ENCODE data around the gene RNF145. TPM values are rescaled to one million over a fixed set of nuclear protein-coding genes. Genes with fewer than 3 reads are reported as not detected.

Gene RNF145
- total and polyA plus RNA-seq, 10 of the 15 experiments (the other 5 are each of a cell fraction or from before 2014, with no cell fraction given): 9.7 to 58.1 (median 38.2) TPM

GRCh38 chr5:159212657-159213462, 3.5 kb upstream of the RNF145 start:
- H3K4me1 ChIP-seq (ENCODE audit: control insufficient read depth, insufficient read depth, low read length): peaks cover 9% of the 10 kb centered on the region
- H3K27ac ChIP-seq (ENCODE audit: control insufficient read depth, insufficient read depth): no peak overlapping the region
- DNase-seq (ENCODE audit: low read depth, low spot score) (no peak), ATAC-seq (no peak), FAIRE-seq (no peak)
- peaks cover 21% of the 10 kb centered on the region for H3K79me2 ChIP-seq (ENCODE audit: control insufficient read depth, insufficient read depth, low read length)
- no peak overlapping the region for H3K4me3 ChIP-seq
- in situ Hi-C loops (cut with MboI): no loop called here
- H3K36me3 ChIP-seq (ENCODE audit: control insufficient read depth in 2 of 2, insufficient read depth in 2 of 2, low read length in 1 of 2): no peaks in the 10 kb centered on the region
- no peak overlapping the region for H3K9ac ChIP-seq (ENCODE audit: control insufficient read depth, insufficient read depth, low read length)
- no peaks in the 10 kb centered on the region for H3K9me3 ChIP-seq (replicated peaks; ENCODE audit: control insufficient read depth, insufficient read depth, low read length)
- H3K4me2 ChIP-seq (ENCODE audit: control insufficient read depth, insufficient read depth): no peak overlapping the region
- SMC1A ChIA-PET (ENCODE audit: uncharacterized antibody, unreplicated experiment): interaction anchor here (0.9 to 1.8 kb wide), 3 partner anchors 11 to 51 kb away, joined by 3 to 7 read pairs (median 4); no protein-coding TSS in a partner anchor
- 83% methylated on average over 7 of the region's 7 CpGs for WGBS (ENCODE audit: insufficient coverage, insufficient replicate concordance, low lambda C conversion rate, missing lambda C conversion rate)
- no peaks in the 10 kb centered on the region for H4K20me1 ChIP-seq (ENCODE audit: control insufficient read depth, insufficient read depth)
- intact Hi-C loops (cut with micrococcal nuclease; ENCODE audit: unreplicated experiment): no loop called here
- no peak overlapping the region for H2AFZ ChIP-seq (ENCODE audit: control insufficient read depth, low read depth, low read length)
- POLR2A ChIA-PET: no interaction called here
- no TSS peak for BruUV-seq (replicated peaks)
- no peaks in the 10 kb centered on the region for H3K27me3 ChIP-seq (replicated peaks in 1 of 2; ENCODE audit: control insufficient read depth in 2 of 2, insufficient read depth in 2 of 2, low read length in 1 of 2)
- RAD21 ChIA-PET (ENCODE audit: unreplicated experiment): interaction anchor here (1.1 to 1.4 kb wide), 3 partner anchors 15 to 56 kb away, joined by 3 read pairs; no protein-coding TSS in a partner anchor
- CTCF ChIA-PET: interaction anchor here (2.1 to 2.7 kb wide), 2 partner anchors 56 to 104 kb away, joined by 6 to 9 read pairs; no protein-coding TSS in a partner anchor
- no peak for TF ChIP-seq GATAD2B (conservative IDR thresholded peaks at IDR 0.05; ENCODE audit: low read depth)
- TF ChIP-seq CEBPZ (IDR thresholded peaks at IDR 0.05; ENCODE audit: low read depth, low read length): no peak
- TF ChIP-seq SMAD1 (IDR thresholded peaks at IDR 0.05; ENCODE audit: low read depth, partially characterized antibody): no peak
- TF ChIP-seq NRF1 (conservative IDR thresholded peaks at IDR 0.05; ENCODE audit: low read depth, low read length): no peak
